ENCODE measurements around the gene BACE1.

- TF ChIP-seq TAF1 (IDR thresholded peaks at IDR 0.05; ENCODE audit: borderline replicate concordance, insufficient read depth, low read length) (no peak), REST (IDR thresholded peaks at IDR 0.05; ENCODE audit: insufficient read depth in 1 of 2, low read depth in 2 of 2, low read length in 2 of 2) (no peak), POLR2AphosphoS5 (IDR thresholded peaks at IDR 0.05; ENCODE audit: low read depth, low read length) (no peak)
Measured at GRCh38 chr11:117361432-117361831, 45.4 kb upstream of the BACE1 start.
